ENCODE measurements around the gene HS6ST2.

DNA sequence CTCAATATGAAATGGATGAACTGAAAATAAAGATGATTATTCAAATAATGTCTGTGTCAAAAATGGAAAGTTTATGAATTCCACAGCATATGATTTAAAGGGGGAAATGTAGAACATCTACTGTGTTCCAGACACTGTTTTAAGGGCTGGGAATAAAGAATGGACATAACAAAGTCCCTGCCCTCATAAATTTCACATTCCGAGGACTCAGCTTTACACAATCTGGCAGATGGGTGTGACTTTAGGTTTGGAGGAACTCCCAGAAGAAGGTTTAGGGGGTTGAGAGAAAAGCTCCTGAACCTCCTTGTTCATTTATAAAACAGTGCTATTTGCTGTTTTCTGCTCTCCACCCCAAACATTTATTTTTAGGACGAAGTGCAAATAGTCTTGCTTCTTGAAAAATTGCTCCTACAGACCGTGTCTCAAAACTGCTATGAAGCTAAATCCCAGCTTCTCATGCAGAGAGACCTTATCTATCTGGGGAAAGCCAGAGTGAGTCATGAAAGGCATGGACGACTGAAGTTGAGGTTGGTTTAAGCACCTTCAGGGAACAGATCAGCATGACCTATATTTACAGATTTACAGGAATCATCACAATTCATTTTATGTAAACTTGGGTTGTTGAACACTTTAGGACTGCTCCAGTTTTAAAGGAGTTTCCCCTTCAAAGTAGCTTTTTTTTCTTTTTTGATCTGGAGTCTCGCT, 184.3 kb downstream of the HS6ST2 start:
- TF ChIP-seq, protein P1, sequence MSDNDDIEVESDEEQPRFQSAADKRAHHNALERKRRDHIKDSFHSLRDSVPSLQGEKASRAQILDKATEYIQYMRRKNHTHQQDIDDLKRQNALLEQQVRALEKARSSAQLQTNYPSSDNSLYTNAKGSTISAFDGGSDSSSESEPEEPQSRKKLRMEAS (IDR thresholded peaks at IDR 0.05), result no peak
- TF ChIP-seq, protein P2, sequence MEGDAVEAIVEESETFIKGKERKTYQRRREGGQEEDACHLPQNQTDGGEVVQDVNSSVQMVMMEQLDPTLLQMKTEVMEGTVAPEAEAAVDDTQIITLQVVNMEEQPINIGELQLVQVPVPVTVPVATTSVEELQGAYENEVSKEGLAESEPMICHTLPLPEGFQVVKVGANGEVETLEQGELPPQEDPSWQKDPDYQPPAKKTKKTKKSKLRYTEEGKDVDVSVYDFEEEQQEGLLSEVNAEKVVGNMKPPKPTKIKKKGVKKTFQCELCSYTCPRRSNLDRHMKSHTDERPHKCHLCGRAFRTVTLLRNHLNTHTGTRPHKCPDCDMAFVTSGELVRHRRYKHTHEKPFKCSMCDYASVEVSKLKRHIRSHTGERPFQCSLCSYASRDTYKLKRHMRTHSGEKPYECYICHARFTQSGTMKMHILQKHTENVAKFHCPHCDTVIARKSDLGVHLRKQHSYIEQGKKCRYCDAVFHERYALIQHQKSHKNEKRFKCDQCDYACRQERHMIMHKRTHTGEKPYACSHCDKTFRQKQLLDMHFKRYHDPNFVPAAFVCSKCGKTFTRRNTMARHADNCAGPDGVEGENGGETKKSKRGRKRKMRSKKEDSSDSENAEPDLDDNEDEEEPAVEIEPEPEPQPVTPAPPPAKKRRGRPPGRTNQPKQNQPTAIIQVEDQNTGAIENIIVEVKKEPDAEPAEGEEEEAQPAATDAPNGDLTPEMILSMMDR (IDR thresholded peaks at IDR 0.05; ENCODE audit: low read depth, low read length, missing input control), result no peak
- TF ChIP-seq GABPA (IDR thresholded peaks at IDR 0.05 in 1 of 2, conservative IDR thresholded peaks at IDR 0.05 in 1 of 2), result no peak
- no peak for TF ChIP-seq JUND (IDR thresholded peaks at IDR 0.05)
- no peak for TF ChIP-seq YY1 (IDR thresholded peaks at IDR 0.05)
- no peak for TF ChIP-seq SP1 (IDR thresholded peaks at IDR 0.05)
- TF ChIP-seq, protein P3, sequence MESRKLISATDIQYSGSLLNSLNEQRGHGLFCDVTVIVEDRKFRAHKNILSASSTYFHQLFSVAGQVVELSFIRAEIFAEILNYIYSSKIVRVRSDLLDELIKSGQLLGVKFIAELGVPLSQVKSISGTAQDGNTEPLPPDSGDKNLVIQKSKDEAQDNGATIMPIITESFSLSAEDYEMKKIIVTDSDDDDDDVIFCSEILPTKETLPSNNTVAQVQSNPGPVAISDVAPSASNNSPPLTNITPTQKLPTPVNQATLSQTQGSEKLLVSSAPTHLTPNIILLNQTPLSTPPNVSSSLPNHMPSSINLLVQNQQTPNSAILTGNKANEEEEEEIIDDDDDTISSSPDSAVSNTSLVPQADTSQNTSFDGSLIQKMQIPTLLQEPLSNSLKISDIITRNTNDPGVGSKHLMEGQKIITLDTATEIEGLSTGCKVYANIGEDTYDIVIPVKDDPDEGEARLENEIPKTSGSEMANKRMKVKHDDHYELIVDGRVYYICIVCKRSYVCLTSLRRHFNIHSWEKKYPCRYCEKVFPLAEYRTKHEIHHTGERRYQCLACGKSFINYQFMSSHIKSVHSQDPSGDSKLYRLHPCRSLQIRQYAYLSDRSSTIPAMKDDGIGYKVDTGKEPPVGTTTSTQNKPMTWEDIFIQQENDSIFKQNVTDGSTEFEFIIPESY (IDR thresholded peaks at IDR 0.05), result no peak
- TF ChIP-seq, protein P4, sequence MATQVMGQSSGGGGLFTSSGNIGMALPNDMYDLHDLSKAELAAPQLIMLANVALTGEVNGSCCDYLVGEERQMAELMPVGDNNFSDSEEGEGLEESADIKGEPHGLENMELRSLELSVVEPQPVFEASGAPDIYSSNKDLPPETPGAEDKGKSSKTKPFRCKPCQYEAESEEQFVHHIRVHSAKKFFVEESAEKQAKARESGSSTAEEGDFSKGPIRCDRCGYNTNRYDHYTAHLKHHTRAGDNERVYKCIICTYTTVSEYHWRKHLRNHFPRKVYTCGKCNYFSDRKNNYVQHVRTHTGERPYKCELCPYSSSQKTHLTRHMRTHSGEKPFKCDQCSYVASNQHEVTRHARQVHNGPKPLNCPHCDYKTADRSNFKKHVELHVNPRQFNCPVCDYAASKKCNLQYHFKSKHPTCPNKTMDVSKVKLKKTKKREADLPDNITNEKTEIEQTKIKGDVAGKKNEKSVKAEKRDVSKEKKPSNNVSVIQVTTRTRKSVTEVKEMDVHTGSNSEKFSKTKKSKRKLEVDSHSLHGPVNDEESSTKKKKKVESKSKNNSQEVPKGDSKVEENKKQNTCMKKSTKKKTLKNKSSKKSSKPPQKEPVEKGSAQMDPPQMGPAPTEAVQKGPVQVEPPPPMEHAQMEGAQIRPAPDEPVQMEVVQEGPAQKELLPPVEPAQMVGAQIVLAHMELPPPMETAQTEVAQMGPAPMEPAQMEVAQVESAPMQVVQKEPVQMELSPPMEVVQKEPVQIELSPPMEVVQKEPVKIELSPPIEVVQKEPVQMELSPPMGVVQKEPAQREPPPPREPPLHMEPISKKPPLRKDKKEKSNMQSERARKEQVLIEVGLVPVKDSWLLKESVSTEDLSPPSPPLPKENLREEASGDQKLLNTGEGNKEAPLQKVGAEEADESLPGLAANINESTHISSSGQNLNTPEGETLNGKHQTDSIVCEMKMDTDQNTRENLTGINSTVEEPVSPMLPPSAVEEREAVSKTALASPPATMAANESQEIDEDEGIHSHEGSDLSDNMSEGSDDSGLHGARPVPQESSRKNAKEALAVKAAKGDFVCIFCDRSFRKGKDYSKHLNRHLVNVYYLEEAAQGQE (IDR thresholded peaks at IDR 0.05), result no peak
- no peak for TF ChIP-seq FOXA1 (IDR thresholded peaks at IDR 0.05)
- TF ChIP-seq, protein P5, sequence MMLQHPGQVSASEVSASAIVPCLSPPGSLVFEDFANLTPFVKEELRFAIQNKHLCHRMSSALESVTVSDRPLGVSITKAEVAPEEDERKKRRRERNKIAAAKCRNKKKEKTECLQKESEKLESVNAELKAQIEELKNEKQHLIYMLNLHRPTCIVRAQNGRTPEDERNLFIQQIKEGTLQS (IDR thresholded peaks at IDR 0.05), result no peak
- no peak for TF ChIP-seq EGR1 (IDR thresholded peaks at IDR 0.05; ENCODE audit: low read depth in 2 of 2)
- TF ChIP-seq RAD21 (IDR thresholded peaks at IDR 0.05), result no peak
